HG03280 (cell line): ENCODE measurements around the gene SLC25A27.
A peak's percentile ranks its signal among the peaks of the same experiment; 100 is the strongest.
"Not testable (repeated sequence)": the region's sequence is repeated elsewhere in the genome, so short reads cannot be mapped to it uniquely, and the experiment has no call there.

Experiments used
- ATAC-seq: cut with Tn5 transposase; IDR thresholded peaks from one replicate; pipeline ENCODE4 v1.9.1; 2021; ENCODE audit warnings: mild to moderate bottlenecking, moderate library complexity; ENCODE audit not compliant: unreplicated experiment

The SLC25A27 gene, protein sequence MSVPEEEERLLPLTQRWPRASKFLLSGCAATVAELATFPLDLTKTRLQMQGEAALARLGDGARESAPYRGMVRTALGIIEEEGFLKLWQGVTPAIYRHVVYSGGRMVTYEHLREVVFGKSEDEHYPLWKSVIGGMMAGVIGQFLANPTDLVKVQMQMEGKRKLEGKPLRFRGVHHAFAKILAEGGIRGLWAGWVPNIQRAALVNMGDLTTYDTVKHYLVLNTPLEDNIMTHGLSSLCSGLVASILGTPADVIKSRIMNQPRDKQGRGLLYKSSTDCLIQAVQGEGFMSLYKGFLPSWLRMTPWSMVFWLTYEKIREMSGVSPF

DNA sequence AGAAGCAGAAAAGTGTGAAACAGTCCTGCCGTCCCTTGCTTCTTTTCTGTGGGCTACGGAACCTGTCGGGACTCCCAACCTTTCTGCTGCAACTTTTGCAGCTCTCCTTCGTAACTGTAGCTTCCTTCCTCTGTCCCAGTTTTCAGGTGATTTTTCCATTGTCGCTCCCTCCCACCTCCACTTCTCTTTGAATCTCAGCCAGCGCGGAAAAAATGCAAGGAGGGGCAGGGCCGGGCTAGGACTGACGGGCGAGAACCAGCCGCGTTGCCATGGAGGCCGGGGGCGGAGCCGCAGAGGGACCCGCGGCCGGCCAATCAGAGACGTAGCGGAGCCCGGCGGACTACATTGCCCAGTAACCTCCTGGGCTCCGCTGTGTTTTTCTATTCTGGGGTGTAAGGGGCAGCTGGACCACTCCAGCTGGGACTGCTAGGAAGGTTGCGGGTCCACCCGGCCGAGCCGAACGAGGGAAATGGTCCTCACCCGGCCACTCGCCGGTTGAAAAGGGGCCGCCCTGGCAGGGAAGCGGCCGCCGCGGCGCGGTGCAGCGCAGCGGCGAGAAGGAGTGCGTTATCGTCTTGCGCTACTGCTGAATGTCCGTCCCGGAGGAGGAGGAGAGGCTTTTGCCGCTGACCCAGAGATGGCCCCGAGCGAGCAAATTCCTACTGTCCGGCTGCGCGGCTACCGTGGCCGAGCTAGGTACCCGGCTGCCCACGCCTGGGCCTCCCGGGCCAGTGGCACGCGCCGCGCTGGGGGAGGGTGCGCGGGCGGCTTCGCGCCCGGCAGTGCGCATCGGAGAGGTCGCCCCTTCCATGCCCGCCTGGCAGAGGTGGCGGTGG is at the start of gene SLC25A27, which contains the start of gene CYP39A1:
SLC25A27 (plus strand) TSS at position 373 of the 836 bp plus-strand sequence; CDS start at position 591, 218 bp downstream.
CYP39A1 (minus strand) TSS at position 216 of the 836 bp plus-strand sequence. CDS start 236 bp downstream, outside the sequence.
- peak; percentile 100 for ATAC-seq

GRCh38 chr6:46605091-46605797 is 47.5 kb upstream of the SLC25A27 start:
- ATAC-seq: no peak

GRCh38 chr6:46606338-46606737 is 46.4 kb upstream of the SLC25A27 start:
- ATAC-seq: no peak

DNA sequence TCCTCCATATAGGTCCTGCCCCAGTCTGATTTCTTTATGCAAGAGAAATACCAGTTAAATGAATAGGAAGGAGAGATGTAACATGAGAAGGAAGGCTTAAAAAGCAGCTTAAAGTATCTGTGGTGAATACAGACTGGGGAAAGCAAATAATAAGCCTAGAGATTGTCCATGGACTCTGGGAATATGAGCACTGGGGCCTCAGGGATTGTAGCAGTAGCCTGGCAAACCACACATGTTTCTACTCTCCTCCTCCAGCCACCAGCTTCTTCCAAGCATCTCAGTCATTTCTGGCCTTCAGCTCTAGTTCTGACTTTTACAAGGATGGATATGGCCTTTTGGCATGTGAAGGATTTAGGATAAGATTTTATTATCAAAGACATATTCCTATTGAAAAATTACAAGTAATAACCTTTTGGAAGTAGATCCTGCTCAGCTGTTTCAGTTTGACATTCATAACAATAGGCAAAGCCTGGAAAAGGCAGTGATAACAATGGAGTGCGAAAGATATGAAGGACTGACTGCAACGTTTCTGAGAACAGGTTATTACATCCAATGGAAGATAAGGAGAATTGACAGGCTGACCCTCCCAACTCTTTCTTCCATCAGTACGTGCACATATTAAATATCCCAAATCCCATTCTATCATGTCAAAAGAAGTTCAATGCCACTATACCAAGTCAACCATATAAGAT is 41.8 kb upstream of the SLC25A27 start:
- ATAC-seq: no peak

DNA sequence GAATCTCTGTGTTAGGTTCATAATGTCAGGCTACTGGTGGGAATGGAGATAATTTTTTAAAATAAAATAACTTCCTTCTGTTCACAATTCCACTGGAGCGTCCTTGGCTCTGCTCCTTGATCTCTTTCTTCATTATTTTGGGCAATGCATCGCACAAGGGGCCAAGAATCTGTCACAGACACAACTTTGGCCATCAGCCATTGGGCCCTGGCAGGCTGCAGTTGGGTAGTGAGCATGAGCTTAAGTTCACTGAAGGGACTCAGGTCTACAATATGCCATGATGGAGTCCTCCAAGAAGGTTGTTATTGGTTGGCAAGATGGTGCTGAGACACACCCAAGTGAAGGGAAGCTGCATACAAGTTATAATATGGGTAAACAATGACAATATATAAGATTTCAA is 40.1 kb upstream of the SLC25A27 start:
- ATAC-seq: no peak

DNA sequence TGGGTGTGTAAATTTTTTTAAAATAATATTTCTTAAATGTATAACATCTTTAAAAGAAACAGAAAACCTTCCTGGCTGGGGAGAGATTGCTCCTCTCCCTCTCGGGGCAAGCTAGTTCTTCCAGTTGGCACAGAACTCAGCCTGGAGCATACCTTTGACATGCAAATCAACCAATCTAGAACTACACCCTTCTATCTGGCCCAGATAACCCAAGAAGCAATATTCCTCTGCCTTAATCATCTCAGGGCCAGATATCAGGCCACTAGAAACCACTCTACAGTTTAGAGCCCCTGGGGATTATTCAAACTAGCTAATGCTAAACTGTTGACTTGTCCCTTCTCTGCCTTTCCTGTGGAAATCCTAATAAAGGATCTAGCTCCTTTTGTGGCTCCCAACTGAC is 34.0 kb upstream of the SLC25A27 start:
- no peak for ATAC-seq

- no peak for ATAC-seq
Observed at GRCh38 chr6:46626228-46626909, 26.4 kb upstream of the SLC25A27 start.

DNA sequence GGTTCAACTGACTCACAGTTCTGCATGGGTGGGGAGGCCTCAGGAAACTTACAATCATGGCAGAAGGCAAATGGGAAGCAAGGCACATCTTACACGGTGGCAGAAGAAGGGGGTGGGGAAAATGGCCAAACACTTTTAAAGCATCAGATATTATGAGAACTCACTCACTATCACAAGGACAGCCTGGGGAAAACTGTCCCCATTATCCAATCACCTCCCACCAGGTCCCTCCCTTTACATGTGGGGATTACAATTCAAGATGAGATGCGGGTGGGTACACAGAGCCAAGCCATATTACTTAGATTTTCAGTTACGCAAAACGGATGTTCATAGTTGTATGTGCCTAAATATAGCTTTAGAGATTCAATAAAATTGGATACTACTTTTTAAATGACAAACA is 25.8 kb upstream of the SLC25A27 start:
- ATAC-seq: no peak

DNA sequence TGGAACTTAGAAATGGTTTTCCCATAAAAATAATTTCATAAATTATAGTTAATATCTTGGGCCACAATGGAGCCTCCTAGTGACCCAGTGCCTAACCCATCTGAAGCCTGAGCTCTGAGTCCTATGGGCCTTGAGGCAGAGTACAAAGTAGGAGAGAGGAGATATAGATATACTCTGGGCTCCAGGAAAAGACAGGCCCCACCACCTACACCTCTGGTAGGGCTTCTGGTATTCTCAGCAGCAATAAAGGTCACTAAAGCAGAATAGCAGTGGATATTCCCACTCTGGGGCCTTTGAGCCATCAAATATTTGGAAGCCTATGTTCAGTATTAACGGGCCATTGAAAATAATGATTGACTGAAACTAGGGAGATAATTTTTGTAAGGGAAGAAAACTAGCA is 24.3 kb upstream of the SLC25A27 start:
- ATAC-seq: no peak

GRCh38 chr6:46628976-46629375 is 23.8 kb upstream of the SLC25A27 start:
- no peak for ATAC-seq

DNA sequence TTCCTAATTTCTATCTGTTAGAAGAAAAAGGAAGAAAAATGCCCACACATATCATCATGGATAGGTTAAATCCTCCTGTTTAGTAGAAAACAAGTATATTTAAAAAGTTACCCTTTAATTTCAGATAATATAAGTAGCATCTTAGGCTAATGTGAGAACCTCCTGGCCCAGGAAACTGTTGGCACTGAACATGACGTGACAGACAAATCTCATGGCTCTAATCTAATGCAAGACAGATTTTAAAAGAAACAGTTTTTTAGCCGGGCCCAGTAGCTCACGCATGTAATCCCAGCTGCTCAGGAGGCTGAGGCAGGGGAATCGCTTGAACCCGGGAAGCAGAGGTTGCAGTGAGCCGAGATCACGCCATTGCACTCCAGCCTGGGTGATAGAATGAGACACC is 23.1 kb upstream of the SLC25A27 start:
- ATAC-seq: no peak

GRCh38 chr6:46632053-46632452 is 20.7 kb upstream of the SLC25A27 start:
- no peak for ATAC-seq

DNA sequence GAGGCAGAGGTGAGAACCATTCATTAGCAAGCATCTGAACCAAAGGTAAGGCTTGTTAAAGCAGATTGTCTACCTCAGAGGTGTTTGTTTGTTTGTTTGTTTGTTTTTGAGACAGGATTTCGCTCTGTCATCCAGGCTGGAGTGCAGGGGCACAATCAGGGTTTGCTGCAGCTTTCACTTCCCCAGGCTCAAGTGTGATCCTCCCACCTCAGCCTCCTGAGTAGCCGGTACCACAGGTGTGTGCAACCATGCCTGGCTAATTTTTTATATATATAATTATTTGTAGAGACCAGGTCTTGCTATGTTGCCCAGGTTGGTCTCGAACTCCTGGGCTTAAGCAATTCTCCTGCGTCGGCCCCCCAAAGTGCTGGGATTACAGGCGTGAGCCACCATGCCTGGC is 17.3 kb upstream of the SLC25A27 start:
- ATAC-seq: no peak

- ATAC-seq: no peak
Observed at GRCh38 chr6:46637145-46637544, 15.6 kb upstream of the SLC25A27 start.

DNA sequence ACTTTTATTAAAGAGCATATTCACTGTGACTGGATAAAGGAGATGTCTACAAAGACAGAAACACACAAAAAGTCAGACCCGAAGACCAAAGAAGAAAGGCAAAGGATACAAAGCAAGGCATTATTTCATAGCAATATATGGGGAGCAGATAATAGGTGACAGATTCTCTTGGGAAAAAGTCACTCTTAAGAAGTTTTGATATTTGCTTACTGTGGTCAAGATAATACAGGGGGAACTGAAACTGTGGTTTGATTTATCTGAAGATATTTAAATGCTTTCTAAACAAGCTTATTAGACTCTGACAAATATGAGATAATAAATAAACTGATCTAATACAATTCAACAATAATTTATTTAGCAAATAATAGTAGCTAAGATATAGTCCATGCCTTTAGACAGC is 14.8 kb upstream of the SLC25A27 start:
- ATAC-seq: no peak

GRCh38 chr6:46638650-46639049 is 14.1 kb upstream of the SLC25A27 start:
- ATAC-seq: no peak

DNA sequence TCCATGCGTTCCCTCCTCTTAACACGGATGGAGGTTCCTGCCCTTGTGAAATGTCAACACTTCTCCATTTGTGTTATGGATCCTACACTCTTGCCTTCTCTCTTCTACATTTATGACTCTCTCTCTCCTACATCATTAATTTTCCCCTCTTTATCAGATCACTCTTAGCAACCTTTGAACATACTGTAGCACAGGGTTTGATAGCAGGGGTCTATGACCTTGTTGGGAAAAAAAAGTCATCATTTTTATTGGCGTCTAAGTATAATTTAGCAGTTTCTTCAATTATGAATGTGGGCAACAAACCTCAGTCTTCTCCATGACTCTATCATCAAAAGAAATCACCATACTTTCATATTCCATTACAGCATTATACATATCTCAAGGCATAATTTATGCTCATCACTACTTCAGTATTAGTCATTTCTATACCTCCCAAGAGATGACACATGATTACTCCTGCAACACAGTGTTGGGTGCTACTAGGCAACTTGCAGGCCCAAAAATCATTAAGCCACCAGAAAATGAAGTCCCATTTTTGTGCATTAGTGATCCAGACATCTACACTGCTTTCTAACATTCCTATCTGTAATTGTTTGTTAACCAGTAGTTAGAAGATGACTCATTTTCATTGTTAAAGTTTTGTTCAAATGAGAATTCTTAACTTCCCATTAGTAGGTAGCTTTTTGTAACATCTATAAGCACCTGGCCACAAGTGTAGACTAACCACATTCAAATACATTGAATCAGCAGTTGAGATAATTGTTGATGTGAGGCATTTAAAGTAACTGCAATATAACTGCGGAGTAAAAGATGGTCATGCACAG is 9.6 kb upstream of the SLC25A27 start:
- no peak for ATAC-seq

DNA sequence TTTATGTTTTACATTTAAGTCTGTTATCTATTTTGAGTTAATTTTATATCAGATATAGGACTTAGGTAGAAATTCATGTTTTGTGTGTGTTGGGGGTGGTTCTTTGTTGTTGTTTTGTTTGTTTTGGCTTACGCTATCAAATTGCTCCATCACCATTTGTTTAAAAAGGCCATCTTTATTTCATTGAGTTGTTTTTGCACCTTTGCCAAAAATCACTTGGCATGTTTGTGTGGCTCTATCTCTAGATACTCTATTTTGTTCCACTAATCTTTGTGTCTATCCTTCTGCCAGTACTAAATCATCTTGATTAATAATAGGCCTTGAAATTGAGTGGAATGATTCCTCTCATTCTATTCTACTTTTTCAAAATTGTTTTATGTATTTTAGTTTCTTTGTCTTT is 7.5 kb upstream of the SLC25A27 start:
- no peak for ATAC-seq

DNA sequence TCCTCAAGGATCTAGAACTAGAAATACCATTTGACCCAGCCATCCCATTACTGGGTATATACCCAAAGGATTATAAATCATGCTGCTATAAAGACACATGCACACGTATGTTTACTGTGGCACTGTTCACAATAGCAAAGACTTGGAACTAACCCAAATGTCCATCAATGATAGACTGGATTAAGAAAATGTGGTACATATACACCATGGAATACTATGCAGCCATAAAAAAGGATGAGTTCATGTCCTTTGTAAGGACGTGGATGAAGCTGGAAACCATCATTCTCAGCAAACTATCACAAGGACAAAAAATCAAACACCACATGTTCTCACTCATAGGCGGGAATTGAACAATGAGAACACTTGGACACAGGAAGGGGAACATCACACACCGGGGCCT is 4.7 kb upstream of the SLC25A27 start:
- ATAC-seq: not testable (repeated sequence)
